ENCODE results near the gene TLK2. TPM values are rescaled to one million over a fixed set of nuclear protein-coding genes. Genes with fewer than 3 reads are reported as not detected.
"Not testable (repeated sequence)": the region's sequence is repeated elsewhere in the genome, so short reads cannot be mapped to it uniquely, and the experiment has no call there.

The TLK2 gene
- total RNA-seq, 2 experiments from 2014 or later = 42.0 to 43.9 TPM

- H3K27ac Mint-ChIP-seq = peak overlapping the region; percentile 85
- peak overlapping the region; percentile 69 for H3K4me3 Mint-ChIP-seq
- peak; percentile 59 for DNase-seq
- ATAC-seq = peak; percentile 96
- not testable (repeated sequence) for H3K9me3 Mint-ChIP-seq (ENCODE audit: low read depth); H3K36me3 Mint-ChIP-seq; H3K27me3 Mint-ChIP-seq; H3K4me1 Mint-ChIP-seq
- CTCF ChIA-PET = interaction anchor here (0.7 to 1.0 kb wide), 5 partner anchors 11 to 28 kb away, joined by 3 to 5 read pairs (median 4); no protein-coding TSS in a partner anchor
These were observed 74.4 kb downstream of the TLK2 start for GRCh38 chr17:62552851-62553659.

GRCh38 chr17:62557532-62557931, 78.9 kb downstream of the TLK2 start:
- H3K9me3 Mint-ChIP-seq (ENCODE audit: low read depth); CTCF ChIA-PET; H3K4me1 Mint-ChIP-seq; H3K27ac Mint-ChIP-seq; ATAC-seq; H3K27me3 Mint-ChIP-seq; DNase-seq; H3K4me3 Mint-ChIP-seq: not testable (repeated sequence)
- H3K36me3 Mint-ChIP-seq = peaks cover 26% of the 10 kb centered on the region

DNA sequence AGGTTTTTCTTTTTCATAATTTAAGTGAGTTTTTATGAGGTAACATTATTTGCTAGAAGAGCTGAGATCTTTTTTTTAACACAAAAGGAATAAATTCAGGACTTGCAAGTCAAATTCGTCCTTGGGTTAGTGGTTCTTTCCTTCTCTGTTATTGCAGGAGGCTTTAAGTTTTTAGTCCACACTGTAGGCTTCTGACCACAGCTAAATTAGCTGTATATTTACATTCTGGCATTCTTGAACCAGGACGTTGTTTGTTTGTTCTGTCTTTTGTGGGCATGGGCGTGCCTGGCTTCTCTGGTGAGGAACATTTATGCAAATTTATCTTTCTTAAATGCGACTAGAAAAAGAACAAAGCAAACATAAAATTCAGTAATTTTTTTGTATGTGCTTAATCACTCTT, 80.3 kb downstream of the TLK2 start:
- H3K4me1 Mint-ChIP-seq; H3K27me3 Mint-ChIP-seq; H3K9me3 Mint-ChIP-seq (ENCODE audit: low read depth); DNase-seq; H3K4me3 Mint-ChIP-seq; CTCF ChIA-PET; H3K27ac Mint-ChIP-seq; ATAC-seq: not testable (repeated sequence)
- H3K36me3 Mint-ChIP-seq = peaks cover 35% of the 10 kb centered on the region

DNA sequence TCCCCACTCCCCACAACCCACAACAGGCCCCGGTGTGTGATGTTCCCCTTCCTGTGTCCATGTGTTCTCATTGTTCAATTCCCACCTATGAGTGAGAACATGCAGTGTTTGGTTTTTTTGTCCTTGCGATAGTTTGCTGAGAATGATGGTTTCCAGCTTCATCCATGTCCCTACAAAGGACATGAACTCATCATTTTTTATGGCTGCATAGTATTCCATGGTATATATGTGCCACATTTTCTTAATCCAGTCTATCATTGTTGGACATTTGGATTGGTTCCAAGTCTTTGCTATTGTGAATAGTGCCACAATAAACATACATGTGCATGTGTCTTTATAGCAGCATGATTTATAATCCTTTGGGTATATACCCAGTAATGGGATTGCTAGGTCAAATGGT, 82.3 kb downstream of the TLK2 start:
- H3K4me3 Mint-ChIP-seq; H3K27ac Mint-ChIP-seq; DNase-seq; ATAC-seq; CTCF ChIA-PET; H3K27me3 Mint-ChIP-seq; H3K9me3 Mint-ChIP-seq (ENCODE audit: low read depth): not testable (repeated sequence)
- Mint-ChIP-seq H3K36me3 (peaks cover 48% of the 10 kb centered on the region), H3K4me1 (peaks cover 16% of the 10 kb centered on the region)

DNA sequence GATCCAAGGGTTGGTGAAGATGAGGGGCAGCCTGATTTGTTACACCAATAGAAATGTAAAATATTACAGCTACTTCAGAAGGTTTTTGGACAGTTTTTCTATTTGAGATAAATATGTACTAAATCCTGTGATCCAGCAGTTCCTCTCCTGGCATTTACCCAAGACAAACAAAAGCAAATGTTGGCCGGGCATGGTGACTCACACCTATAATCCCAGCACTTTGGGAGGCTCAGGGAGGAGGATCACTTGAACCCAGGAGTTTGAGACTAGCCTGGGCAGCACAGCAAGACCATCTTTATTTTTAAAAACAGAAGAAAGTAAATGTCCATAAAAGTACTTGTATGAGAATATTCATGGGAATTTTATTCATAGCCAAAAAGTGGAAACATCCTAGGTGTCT, 84.0 kb downstream of the TLK2 start:
- H3K27me3 Mint-ChIP-seq = no peaks in the 10 kb centered on the region
- CTCF ChIA-PET = no interaction called here
- peaks cover 16% of the 10 kb centered on the region for H3K4me1 Mint-ChIP-seq
- ATAC-seq (no peak), DNase-seq (no peak)
- H3K9me3 Mint-ChIP-seq (ENCODE audit: low read depth) = no peaks in the 10 kb centered on the region
- H3K4me3 Mint-ChIP-seq = no peak overlapping the region
- H3K36me3 Mint-ChIP-seq = peaks cover 57% of the 10 kb centered on the region
- H3K27ac Mint-ChIP-seq = no peak overlapping the region

- CTCF ChIA-PET = no interaction called here
- Mint-ChIP-seq H3K4me1 (peaks cover 16% of the 10 kb centered on the region), H3K9me3 (ENCODE audit: low read depth) (no peaks in the 10 kb centered on the region), H3K4me3 (no peak overlapping the region), H3K27ac (peak overlapping the region; percentile 49), H3K36me3 (peaks cover 67% of the 10 kb centered on the region), H3K27me3 (no peaks in the 10 kb centered on the region)
- ATAC-seq = no peak
- DNase-seq = no peak
These were observed 87.2 kb downstream of the TLK2 start for GRCh38 chr17:62565817-62566216.

DNA sequence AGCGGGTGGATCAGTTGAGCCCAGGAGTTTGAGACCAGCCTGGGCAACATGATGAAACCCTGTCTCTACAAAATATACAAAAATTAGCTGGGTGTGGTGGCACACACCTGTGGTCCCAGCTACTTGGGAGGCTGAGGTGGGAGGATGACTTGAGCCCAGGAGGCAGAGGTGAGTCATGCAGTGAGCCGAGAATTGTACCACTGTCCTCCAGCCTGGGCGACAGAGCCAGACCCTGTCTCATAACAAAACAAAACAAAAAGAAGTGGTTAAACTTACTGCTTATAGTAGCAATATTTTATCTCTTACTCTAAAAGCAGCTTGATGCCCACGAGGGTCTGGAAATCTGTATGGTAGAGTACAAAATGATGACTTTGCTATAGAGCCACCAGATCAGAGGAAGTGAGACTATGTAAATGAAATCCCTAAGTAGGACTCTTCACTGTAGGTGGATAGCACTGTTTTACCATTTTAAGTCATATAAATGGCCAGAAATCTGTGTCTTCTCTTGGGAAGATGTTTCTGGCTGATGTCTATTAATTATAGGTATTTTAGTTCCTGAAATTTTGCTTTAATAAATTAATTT, 88.5 kb downstream of the TLK2 start:
- no peaks in the 10 kb centered on the region for H3K9me3 Mint-ChIP-seq (ENCODE audit: low read depth)
- peaks cover 16% of the 10 kb centered on the region for H3K4me1 Mint-ChIP-seq
- H3K27ac Mint-ChIP-seq = no peak overlapping the region
- DNase-seq (no peak), ATAC-seq (no peak)
- no peak overlapping the region for H3K4me3 Mint-ChIP-seq
- CTCF ChIA-PET = no interaction called here
- peaks cover 60% of the 10 kb centered on the region for H3K36me3 Mint-ChIP-seq
- no peaks in the 10 kb centered on the region for H3K27me3 Mint-ChIP-seq

DNA sequence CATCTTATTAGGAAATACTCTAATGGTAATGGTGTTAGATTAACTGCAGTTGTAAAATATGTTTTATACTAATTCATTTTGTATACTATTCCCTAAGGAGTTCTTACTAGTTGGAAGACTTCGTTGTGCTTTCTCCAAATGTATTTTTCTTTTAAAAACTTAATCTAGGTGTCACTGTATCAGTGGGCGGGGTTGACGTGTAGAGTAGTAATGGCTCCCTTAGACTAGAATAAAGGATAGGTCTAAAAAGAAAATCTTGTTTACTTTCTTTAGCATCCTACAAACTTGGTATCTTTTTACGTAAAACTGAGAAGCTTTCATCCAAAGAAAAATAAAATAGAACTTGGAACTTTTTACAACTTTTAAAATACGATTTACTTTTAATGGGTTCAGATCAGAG, 93.9 kb downstream of the TLK2 start:
- H3K27ac Mint-ChIP-seq = no peak overlapping the region
- DNase-seq = no peak
- ATAC-seq = no peak
- H3K4me1 Mint-ChIP-seq = no peaks in the 10 kb centered on the region
- no peak overlapping the region for H3K4me3 Mint-ChIP-seq
- peaks cover 38% of the 10 kb centered on the region for H3K36me3 Mint-ChIP-seq
- H3K9me3 Mint-ChIP-seq (ENCODE audit: low read depth) = no peaks in the 10 kb centered on the region
- CTCF ChIA-PET = interaction anchor here (0.7 to 0.8 kb wide), 2 partner anchors 20 to 897 kb away, joined by 3 read pairs; no protein-coding TSS in a partner anchor
- H3K27me3 Mint-ChIP-seq = no peaks in the 10 kb centered on the region

GRCh38 chr17:62572888-62573401, 94.3 kb downstream of the TLK2 start:
- ATAC-seq (peak; percentile 12), DNase-seq (no peak)
- Mint-ChIP-seq H3K9me3 (ENCODE audit: low read depth) (no peaks in the 10 kb centered on the region), H3K4me3 (no peak overlapping the region), H3K36me3 (peaks cover 38% of the 10 kb centered on the region), H3K27ac (peak overlapping the region; percentile 48), H3K4me1 (no peaks in the 10 kb centered on the region), H3K27me3 (no peaks in the 10 kb centered on the region)
- CTCF ChIA-PET = interaction anchor here (0.8 kb wide), 1 partner anchor 20 kb away, joined by 3 read pairs; no protein-coding TSS in a partner anchor

- no peak for DNase-seq
- Mint-ChIP-seq H3K9me3 (ENCODE audit: low read depth) (no peaks in the 10 kb centered on the region), H3K27me3 (no peaks in the 10 kb centered on the region), H3K36me3 (peaks cover 38% of the 10 kb centered on the region), H3K4me3 (no peak overlapping the region), H3K4me1 (no peaks in the 10 kb centered on the region), H3K27ac (no peak overlapping the region)
- no peak for ATAC-seq
- CTCF ChIA-PET = interaction anchor here (1.3 kb wide), 1 partner anchor 21 kb away, joined by 5 read pairs; no protein-coding TSS in a partner anchor
These were observed 95.0 kb downstream of the TLK2 start for GRCh38 chr17:62573480-62574117.

DNA sequence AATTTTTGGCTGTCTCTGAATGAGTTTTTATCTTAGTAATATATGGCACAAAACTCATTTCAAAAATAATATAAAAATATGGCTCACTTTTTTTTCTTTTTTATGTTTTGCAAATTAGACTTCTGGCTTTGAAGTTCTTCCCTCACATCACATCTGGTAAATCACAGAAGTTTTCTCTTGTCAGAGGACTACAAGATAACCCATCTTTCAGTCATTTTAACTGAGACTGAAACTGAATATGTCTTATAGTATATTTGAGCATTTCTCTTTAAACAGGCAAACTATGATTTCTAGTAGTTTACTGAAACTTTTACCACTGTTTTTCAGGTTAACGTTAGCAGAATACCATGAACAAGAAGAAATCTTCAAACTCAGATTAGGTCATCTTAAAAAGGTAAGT, 97.8 kb downstream of the TLK2 start:
- H3K4me1 Mint-ChIP-seq = no peaks in the 10 kb centered on the region
- no peak for DNase-seq
- H3K27me3 Mint-ChIP-seq = no peaks in the 10 kb centered on the region
- ATAC-seq = no peak
- no peak overlapping the region for H3K4me3 Mint-ChIP-seq
- H3K27ac Mint-ChIP-seq = no peak overlapping the region
- CTCF ChIA-PET = interaction anchor here (0.7 kb wide), 1 partner anchor 596 kb away, joined by 3 read pairs; no protein-coding TSS in a partner anchor
- no peaks in the 10 kb centered on the region for H3K9me3 Mint-ChIP-seq (ENCODE audit: low read depth)
- H3K36me3 Mint-ChIP-seq = peaks cover 27% of the 10 kb centered on the region

DNA sequence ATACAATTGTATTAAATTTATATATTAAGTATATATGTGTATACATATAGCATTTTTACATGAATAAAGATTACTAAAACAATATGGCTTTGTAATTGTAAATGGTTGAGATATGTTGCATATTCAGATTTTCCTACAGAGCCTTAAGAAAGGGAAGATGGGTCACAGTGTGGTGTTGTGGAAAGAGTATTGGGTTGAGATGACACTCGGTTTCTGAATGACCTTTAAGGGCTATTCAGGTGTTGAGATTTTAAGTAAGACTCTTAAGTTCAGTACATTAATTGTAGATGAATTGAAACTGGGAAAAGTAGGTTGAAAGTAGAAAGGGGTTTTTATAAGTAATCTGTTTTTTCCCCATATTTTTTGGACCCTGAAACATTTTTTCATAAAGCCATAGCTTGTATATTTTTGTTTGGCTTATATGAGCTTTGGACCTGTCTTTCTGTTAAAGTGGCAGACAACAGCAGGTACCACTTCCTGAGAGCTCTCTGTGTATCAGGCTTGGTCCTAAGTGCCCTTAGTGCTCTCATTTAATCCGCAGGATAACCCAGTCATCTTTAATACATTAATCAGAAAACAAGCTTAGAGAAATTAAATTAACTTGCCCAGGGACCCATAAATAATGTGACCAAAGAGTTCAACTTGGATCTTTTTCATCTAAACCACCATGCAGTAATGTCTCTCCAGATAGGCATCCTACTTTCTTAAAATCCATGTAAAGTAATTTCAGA, 100.3 kb downstream of the TLK2 start:
- CTCF ChIA-PET = no interaction called here
- Mint-ChIP-seq H3K27ac (no peak overlapping the region), H3K27me3 (no peaks in the 10 kb centered on the region), H3K4me3 (no peak overlapping the region), H3K4me1 (peaks cover 2% of the 10 kb centered on the region), H3K36me3 (peaks cover 24% of the 10 kb centered on the region), H3K9me3 (ENCODE audit: low read depth) (no peaks in the 10 kb centered on the region)
- ATAC-seq (no peak), DNase-seq (no peak)

GRCh38 chr17:62580947-62581346, 102.3 kb downstream of the TLK2 start:
- ATAC-seq = no peak
- CTCF ChIA-PET = interaction anchor here (1.2 kb wide), 1 partner anchor 28 kb away, joined by 3 read pairs; no protein-coding TSS in a partner anchor
- DNase-seq = no peak
- no peak overlapping the region for H3K27ac Mint-ChIP-seq
- H3K36me3 Mint-ChIP-seq = peaks cover 21% of the 10 kb centered on the region
- no peaks in the 10 kb centered on the region for H3K27me3 Mint-ChIP-seq
- peaks cover 2% of the 10 kb centered on the region for H3K4me1 Mint-ChIP-seq
- no peaks in the 10 kb centered on the region for H3K9me3 Mint-ChIP-seq (ENCODE audit: low read depth)
- no peak overlapping the region for H3K4me3 Mint-ChIP-seq

Data from activated CD8-positive, alpha-beta memory T cell treated with anti-CD3 and anti-CD28 coated beads, Interleukin-2, amount 10 ng/mL, durations not matched to agents 7 days and 5 days (primary cell).